ENCODE measurements around the gene TOM1. TPM values are rescaled to one million over a fixed set of nuclear protein-coding genes. Genes with fewer than 3 reads are reported as not detected.

The TOM1 gene
- total and polyA plus RNA-seq, 12 donors = 51.1 to 72.5 (median 62.6) TPM

DNA sequence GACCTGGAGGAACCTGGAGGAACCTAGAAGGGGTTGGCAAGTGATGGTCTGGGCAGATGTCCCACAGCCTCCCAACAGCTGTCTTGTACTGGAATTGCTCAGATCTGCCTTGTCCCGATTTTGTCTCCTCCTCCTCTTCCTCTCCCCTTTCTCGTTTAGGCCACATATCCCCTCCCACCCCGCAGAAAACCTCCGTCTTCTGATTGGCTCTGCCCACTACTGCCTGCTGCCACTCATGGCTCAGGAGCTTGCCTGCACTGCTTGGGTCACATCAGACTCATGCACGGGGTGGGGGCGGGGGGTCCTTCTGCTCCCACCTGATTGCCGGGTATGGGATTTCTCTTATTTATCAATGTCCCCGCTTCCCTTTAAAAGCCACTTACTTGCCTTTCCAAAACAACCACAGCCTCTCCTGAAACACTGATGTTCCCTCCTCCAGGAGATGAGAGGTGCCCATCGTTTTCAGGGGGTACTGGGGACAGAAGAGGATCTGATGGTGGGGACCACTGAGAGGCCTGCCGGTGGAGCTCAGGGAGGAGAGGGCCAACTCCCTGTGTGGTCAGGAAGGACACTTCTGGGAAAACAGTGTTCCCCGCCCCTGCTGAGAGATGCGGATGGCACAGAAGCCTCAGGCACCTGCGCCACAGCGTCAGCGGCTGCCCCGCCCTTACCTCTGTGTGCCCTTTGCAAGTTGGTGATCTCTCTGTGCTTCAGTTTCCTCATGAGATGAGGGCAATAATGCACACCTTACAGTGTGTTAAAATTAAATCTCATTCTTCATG, 14.7 kb downstream of the TOM1 start:
- H3K9me3 ChIP-seq = no peaks in the 10 kb centered on the region
- DNase-seq (peak in 1 of 2 donors; percentile 45), ATAC-seq (peak; percentile 9 to 61 (median 50))
- 57 to 68% methylated on average over 16 of the region's 16 CpGs for WGBS, 2 donors
- H3K4me1 ChIP-seq = peaks cover 14 to 75% (median 58%) of the 10 kb centered on the region in 9 donors
- intact Hi-C loops (cut with DNase I) = no loop called here
- TF ChIP-seq, protein P1, sequence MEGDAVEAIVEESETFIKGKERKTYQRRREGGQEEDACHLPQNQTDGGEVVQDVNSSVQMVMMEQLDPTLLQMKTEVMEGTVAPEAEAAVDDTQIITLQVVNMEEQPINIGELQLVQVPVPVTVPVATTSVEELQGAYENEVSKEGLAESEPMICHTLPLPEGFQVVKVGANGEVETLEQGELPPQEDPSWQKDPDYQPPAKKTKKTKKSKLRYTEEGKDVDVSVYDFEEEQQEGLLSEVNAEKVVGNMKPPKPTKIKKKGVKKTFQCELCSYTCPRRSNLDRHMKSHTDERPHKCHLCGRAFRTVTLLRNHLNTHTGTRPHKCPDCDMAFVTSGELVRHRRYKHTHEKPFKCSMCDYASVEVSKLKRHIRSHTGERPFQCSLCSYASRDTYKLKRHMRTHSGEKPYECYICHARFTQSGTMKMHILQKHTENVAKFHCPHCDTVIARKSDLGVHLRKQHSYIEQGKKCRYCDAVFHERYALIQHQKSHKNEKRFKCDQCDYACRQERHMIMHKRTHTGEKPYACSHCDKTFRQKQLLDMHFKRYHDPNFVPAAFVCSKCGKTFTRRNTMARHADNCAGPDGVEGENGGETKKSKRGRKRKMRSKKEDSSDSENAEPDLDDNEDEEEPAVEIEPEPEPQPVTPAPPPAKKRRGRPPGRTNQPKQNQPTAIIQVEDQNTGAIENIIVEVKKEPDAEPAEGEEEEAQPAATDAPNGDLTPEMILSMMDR (IDR thresholded peaks at IDR 0.05) = no peak
- peaks cover 0 to 59% (median 16%) of the 10 kb centered on the region in 9 donors for H3K36me3 ChIP-seq
- no peak overlapping the region for H3K4me3 ChIP-seq
- peak overlapping the region; percentile 81 to 93 (median 86) for H3K27ac ChIP-seq
- H3K27me3 ChIP-seq = no peaks in the 10 kb centered on the region

DNA sequence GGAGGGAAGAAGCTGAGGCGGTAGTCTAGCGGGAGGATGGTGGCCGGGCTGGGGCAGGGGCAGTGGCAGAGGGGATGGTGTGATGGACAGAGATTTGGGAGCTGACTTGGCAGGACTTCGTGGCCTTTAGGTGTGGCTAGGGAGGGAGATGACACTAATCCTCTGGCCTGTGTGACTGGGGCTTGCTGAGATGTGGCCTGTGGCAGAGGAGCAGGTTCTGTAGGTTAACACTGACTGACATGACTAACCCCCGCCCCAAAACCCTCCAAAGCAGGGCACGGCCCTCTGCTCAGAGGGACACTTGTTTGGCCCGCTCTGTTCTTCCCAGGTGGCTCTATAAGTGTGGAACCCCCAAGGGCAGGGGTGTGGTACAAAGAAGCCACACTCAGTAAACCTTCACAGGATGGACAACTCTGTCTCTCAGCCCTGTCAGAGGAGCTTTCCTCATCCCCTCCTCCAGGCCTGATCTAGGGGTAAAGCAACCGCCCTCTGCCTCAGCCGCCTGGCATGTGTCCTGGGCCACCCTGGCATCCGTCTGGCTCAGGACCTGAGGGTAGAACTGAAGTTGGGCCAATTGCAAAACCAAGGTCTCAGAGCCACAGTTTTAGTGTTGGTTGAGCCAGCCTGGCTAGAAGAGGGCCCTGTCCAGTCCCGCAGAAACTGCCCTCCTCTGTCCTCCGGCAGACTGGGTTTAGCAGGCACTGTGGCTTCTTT, 15.6 kb downstream of the TOM1 start:
- 72% methylated on average over 12 of the region's 12 CpGs for WGBS, 2 donors
- H3K27me3 ChIP-seq = no peaks in the 10 kb centered on the region
- peak overlapping the region; percentile 81 to 93 (median 86) for H3K27ac ChIP-seq
- peaks cover 14 to 70% (median 58%) of the 10 kb centered on the region in 9 donors for H3K4me1 ChIP-seq
- ATAC-seq (peak in 7 of 8 donors; percentile 3 to 38 (median 16)), DNase-seq (peak in 1 of 2 donors; percentile 55)
- no peaks in the 10 kb centered on the region for H3K9me3 ChIP-seq
- H3K4me3 ChIP-seq = no peak overlapping the region
- peaks cover 0 to 68% (median 20%) of the 10 kb centered on the region in 9 donors for H3K36me3 ChIP-seq
- TF ChIP-seq, protein P1 (IDR thresholded peaks at IDR 0.05) = no peak
- intact Hi-C loops (cut with DNase I) = no loop called here

DNA sequence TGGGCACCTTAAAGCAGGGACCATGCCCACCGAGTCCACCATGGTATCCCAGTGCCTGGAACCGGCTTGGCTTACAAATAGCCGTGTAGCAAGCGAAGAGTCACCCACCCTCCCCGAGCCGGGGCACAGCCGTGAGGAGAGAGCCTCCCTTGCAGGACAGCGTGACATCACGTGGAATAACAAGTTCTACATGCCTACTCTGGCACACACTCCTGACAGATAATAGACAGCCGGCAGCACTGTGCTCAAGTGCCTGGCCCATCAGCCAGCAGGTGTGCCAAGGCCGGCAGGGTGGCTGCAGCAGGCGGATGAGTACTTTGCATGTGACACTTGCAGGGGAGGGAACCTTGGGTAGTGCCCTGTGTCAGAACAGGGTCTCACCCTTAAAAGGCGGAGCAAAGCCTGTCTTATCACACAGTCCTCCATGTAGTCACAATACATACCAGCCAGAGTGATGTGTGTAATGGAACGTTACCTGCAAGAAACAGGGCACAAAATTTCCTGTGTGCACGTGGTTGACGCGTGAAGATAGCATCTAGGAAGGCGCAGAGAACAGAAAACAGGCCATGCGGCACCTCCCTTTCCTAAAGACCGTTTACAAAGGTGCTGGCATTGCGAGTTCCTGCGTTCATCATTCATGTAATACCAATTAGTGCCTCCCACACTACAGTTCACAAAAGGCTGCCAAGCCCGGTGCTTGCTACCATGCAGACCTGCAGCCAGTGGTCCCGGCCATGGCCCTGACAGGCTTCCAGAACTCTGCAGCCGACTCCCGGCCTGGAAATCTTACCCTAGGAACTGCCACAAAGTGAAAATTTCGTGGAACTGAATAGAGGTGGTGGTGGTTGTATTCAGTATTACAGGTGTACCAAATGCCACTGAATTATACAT, 16.4 kb downstream of the TOM1 start:
- DNase-seq (peak; percentile 65 to 68), ATAC-seq (peak; percentile 60 to 85 (median 70))
- intact Hi-C loops (cut with DNase I) = no loop called here
- Histone ChIP-seq H3K4me3 (no peak overlapping the region), H3K27me3 (no peaks in the 10 kb centered on the region), H3K4me1 (peaks cover 14 to 62% (median 50%) of the 10 kb centered on the region in 9 donors), H3K36me3 (peaks cover 0 to 76% (median 20%) of the 10 kb centered on the region in 9 donors), H3K27ac (peak overlapping the region; percentile 81 to 93 (median 86)), H3K9me3 (no peaks in the 10 kb centered on the region)
- TF ChIP-seq, protein P1 (IDR thresholded peaks at IDR 0.05) = no peak
- WGBS, 2 donors = 42 to 54% methylated on average over 27 of the region's 27 CpGs

DNA sequence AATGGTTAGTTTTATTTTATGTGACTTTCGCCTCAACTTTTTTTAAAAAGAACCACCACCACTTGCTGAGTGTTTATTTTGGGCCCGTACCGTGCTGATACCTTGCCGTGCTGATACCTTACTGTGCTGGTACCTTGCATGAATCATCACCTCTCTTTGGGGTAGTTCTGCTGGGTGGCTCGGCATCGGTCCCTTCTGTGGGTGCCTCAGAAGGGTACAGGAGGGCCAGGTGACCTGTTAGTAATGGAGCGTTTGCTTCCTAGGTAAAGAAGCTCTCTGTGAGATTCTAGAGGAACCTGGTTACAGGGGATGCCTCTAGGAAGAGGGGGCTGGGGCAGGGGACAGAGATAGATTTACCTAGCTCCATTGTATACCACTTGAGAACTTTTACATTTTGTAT, 17.1 kb downstream of the TOM1 start:
- H3K27ac ChIP-seq = peak overlapping the region in 9 of 10 donors; percentile 81 to 93 (median 86)

More for the DNA sequence above, 17.1 kb downstream of the TOM1 start:
- H3K36me3 ChIP-seq = peaks cover 0 to 79% (median 20%) of the 10 kb centered on the region in 9 donors
- intact Hi-C loops (cut with DNase I) = no loop called here
- H3K4me3 ChIP-seq = no peak overlapping the region
- no peaks in the 10 kb centered on the region for H3K27me3 ChIP-seq
- peaks cover 14 to 57% (median 44%) of the 10 kb centered on the region in 9 donors for H3K4me1 ChIP-seq
- WGBS, 2 donors = 79 to 80% methylated on average over 7 of the region's 7 CpGs
- TF ChIP-seq, protein P1 (IDR thresholded peaks at IDR 0.05) = no peak
- H3K9me3 ChIP-seq = no peaks in the 10 kb centered on the region
- DNase-seq (no peak), ATAC-seq (no peak)
